Suprapubic skin (tissue), 4 donors: Measurements from ENCODE around the gene BIVM. TPM values are rescaled to one million over a fixed set of nuclear protein-coding genes. Genes with fewer than 3 reads are reported as not detected.

Experiments
- DNase-seq, 2 donors: peaks; one replicate each; pipeline ENCODE4 v3.0.0-alpha.2; 2019; ENCODE audit warnings: low spot score in 2 of 2
- H3K27ac ChIP-seq: fragments of 200-600 bp; sonication (generic); one replicate; pipeline ENCODE4 v1.5.1; 2019
- H3K27me3 ChIP-seq: fragments of 200-600 bp; sonication (generic); one replicate; pipeline ENCODE4 v1.5.1; 2019
- H3K36me3 ChIP-seq: fragments of 200-600 bp; sonication (generic); one replicate; pipeline ENCODE4 v1.5.1; 2019
- H3K4me1 ChIP-seq: fragments of 200-600 bp; sonication (generic); one replicate; pipeline ENCODE4 v1.5.1; 2019
- H3K4me3 ChIP-seq: fragments of 200-600 bp; sonication (generic); one replicate; pipeline ENCODE4 v1.5.1; 2019; ENCODE audit warnings: mild to moderate bottlenecking
- H3K9me3 ChIP-seq: fragments of 200-600 bp; sonication (generic); one replicate; pipeline ENCODE4 v1.5.1; 2019
- EP300 ChIP-seq: sonication (generic); formaldehyde crosslinking; IDR thresholded peaks from one replicate; pipeline ENCODE4 v1.6.1; 2017; ENCODE audit warnings: antibody characterized with exemption
- POLR2A ChIP-seq, 2 donors: fragments of 450-650 bp; IDR thresholded peaks; one replicate each; pipeline ENCODE4 v1.6.1; 2017; ENCODE audit warnings: antibody characterized with exemption in 2 of 2, mild to moderate bottlenecking in 2 of 2, moderate library complexity in 2 of 2
- POLR2AphosphoS5 ChIP-seq, 3 donors: sonication (generic); formaldehyde crosslinking; IDR thresholded peaks; one replicate each; pipeline ENCODE4 v1.6.1; 2017; ENCODE audit warnings: antibody characterized with exemption in 3 of 3
- WGBS: methylation state at CpG from one replicate; pipeline ENCODE4 v1.1.5; 2018; 5-methylcytosine and 5-hydroxymethylcytosine counted together
- total RNA-seq, 4 donors: library from RNA; depleted of rRNA; stranded (reverse); fragments of >200 nt; gene quantifications; one replicate each; pipeline ENCODE4 v1.1.0, GENCODE V29; 2016
- TF ChIP-seq, protein P1 (sequence below), 2 donors: fragments of 200-600 bp in 1 of 2; fragments of 450-650 bp in 1 of 2; sonication (generic) in 1 of 2; IDR thresholded peaks; one replicate each; pipeline ENCODE4 v1.5.1; 2016 to 2019; ENCODE audit warnings: antibody characterized with exemption in 2 of 2, mild to moderate bottlenecking in 1 of 2, moderate library complexity in 1 of 2

Gene BIVM
- total RNA-seq, 4 donors from 2014 or later = 3.3 to 21.1 (median 7.3) TPM

DNA sequence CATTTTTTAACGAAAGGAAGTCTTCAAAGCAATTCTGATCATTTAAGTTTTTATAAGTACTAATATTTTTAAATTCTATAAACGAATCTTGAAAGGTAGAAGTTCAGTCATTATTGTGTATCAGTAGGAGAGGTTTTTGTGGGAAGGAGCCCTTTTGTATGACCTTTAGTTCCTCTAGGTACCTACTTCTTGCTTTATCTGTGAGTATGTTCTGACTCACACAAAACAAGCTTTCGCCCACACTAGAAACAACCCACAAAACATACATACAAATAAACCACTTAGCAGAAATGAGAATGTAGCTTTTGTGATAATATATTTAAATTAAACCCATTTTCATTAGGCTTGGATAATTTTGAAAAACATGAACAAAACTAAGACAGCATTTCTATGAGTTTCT lies 74.7 kb downstream of the BIVM start:
- DNase-seq = no peak
- Histone ChIP-seq H3K27me3 (no peaks in the 10 kb centered on the region), H3K36me3 (peaks cover 65% of the 10 kb centered on the region), H3K27ac (no peak overlapping the region), H3K4me1 (peaks cover 5% of the 10 kb centered on the region), H3K9me3 (no peaks in the 10 kb centered on the region), H3K4me3 (no peak overlapping the region)
- WGBS = 55% methylated on average over 3 of the region's 3 CpGs
- TF ChIP-seq POLR2A (IDR thresholded peaks at IDR 0.05) = no peak

DNA sequence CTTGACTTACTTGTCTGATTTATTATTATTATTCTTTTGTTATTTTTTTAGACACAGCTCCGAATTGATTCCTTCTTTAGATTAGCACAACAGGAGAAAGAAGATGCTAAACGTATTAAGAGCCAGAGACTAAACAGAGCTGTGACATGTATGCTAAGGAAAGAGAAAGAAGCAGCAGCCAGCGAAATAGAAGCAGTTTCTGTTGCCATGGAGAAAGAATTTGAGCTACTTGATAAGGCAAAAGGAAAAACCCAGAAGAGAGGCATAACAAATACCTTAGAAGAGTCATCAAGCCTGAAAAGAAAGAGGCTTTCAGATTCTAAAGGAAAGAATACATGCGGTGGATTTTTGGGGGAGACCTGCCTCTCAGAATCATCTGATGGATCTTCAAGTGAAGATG lies 76.3 kb downstream of the BIVM start:
- 87% methylated on average over 4 of the region's 4 CpGs for WGBS
- H3K9me3 ChIP-seq = no peaks in the 10 kb centered on the region
- H3K4me1 ChIP-seq = peaks cover 4% of the 10 kb centered on the region
- H3K4me3 ChIP-seq = no peak overlapping the region
- peaks cover 59% of the 10 kb centered on the region for H3K36me3 ChIP-seq
- no peaks in the 10 kb centered on the region for H3K27me3 ChIP-seq
- DNase-seq = no peak
- no peak for TF ChIP-seq POLR2A (IDR thresholded peaks at IDR 0.05)
- TF ChIP-seq EP300 = no peak
- TF ChIP-seq POLR2AphosphoS5 (IDR thresholded peaks at IDR 0.05) = no peak
- TF ChIP-seq, protein P1, sequence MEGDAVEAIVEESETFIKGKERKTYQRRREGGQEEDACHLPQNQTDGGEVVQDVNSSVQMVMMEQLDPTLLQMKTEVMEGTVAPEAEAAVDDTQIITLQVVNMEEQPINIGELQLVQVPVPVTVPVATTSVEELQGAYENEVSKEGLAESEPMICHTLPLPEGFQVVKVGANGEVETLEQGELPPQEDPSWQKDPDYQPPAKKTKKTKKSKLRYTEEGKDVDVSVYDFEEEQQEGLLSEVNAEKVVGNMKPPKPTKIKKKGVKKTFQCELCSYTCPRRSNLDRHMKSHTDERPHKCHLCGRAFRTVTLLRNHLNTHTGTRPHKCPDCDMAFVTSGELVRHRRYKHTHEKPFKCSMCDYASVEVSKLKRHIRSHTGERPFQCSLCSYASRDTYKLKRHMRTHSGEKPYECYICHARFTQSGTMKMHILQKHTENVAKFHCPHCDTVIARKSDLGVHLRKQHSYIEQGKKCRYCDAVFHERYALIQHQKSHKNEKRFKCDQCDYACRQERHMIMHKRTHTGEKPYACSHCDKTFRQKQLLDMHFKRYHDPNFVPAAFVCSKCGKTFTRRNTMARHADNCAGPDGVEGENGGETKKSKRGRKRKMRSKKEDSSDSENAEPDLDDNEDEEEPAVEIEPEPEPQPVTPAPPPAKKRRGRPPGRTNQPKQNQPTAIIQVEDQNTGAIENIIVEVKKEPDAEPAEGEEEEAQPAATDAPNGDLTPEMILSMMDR (IDR thresholded peaks at IDR 0.05) = no peak
- no peak overlapping the region for H3K27ac ChIP-seq

DNA sequence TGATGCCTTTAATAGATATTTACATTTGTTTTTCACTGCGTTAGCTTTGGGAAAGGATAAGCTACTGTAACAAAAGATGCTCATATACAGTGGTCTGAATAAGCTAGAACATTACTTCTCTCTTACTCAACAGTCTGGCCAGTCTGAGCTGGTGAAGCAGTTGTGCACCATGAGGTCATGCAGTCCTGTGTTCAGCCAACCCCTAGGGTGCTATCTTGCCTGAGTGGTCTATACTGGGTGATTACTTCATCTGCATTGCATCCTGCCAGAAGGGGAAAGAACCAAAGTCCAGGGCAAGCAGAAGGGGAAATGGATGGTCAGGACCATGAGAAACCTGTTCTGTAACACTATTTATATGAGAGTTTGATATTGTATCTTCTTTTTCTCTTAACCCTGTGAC lies 78.4 kb downstream of the BIVM start:
- 88% methylated on average over 1 of the region's 1 CpG for WGBS
- H3K27ac ChIP-seq = no peak overlapping the region
- peaks cover 51% of the 10 kb centered on the region for H3K36me3 ChIP-seq
- no peaks in the 10 kb centered on the region for H3K27me3 ChIP-seq
- H3K4me1 ChIP-seq = no peaks in the 10 kb centered on the region
- TF ChIP-seq, protein P1 (IDR thresholded peaks at IDR 0.05) = no peak
- TF ChIP-seq POLR2A (IDR thresholded peaks at IDR 0.05) (no peak), POLR2AphosphoS5 (IDR thresholded peaks at IDR 0.05) (no peak), EP300 (no peak)
- H3K4me3 ChIP-seq = no peak overlapping the region
- H3K9me3 ChIP-seq = no peaks in the 10 kb centered on the region
- DNase-seq = no peak

DNA sequence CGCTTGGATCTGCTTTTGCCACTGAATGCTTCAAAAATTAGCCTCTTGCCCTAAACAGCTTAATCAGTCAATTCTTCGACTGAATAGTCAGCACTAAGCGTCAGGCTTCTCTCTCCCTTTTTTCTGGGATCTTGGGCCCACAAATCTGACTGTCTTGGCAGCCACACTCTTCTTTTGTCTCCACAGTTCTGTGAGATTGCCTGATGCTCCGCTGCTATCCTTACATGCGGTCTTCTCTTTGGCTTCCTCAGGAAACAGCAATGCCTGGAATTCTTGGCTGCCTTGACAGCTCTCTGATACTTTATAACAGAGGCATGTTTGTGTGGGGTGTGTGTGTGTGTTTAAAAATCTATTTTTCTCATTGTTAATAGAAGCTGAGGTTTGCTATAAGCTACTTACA lies 79.6 kb downstream of the BIVM start:
- DNase-seq = no peak
- Histone ChIP-seq H3K27ac (no peak overlapping the region), H3K9me3 (no peaks in the 10 kb centered on the region), H3K27me3 (no peaks in the 10 kb centered on the region), H3K36me3 (peaks cover 40% of the 10 kb centered on the region), H3K4me3 (no peak overlapping the region), H3K4me1 (no peaks in the 10 kb centered on the region)
- 69% methylated on average over 5 of the region's 5 CpGs for WGBS
- no peak for TF ChIP-seq POLR2AphosphoS5 (IDR thresholded peaks at IDR 0.05)
- TF ChIP-seq EP300 = no peak
- TF ChIP-seq POLR2A (IDR thresholded peaks at IDR 0.05) = no peak
- TF ChIP-seq, protein P1 (IDR thresholded peaks at IDR 0.05) = no peak

DNA sequence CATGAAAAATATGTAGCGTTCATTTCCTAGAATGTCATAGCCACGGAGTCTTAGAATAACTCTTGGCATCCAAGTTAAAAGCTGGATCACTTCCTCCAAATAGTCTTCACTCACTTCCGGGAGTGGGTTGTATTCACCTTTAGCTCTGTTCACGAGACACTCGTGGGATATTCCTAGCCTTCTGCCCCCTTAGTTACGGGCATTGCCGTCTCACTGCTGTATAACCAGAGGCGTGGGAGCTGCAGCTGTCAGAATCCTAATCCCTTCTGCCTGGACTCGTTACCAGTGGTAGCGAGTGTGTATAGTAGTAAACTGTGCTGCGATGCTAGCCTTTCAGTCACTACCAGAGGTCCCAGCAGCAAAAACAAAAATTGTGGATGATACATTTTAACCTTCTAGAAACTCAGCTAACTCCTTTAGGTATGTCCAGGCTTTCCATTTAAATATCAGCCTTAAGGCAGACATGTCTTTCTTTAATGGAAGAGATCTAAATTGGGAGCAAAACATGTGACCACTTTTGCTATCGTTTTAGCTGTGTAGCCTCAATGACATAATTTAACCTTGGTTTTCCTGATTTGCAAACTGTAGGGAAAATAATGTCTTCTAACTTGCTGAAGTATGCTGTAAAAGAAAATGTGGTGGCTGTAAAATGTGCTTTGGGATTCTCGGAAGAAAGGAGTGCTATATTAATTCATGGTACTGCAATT lies 81.0 kb downstream of the BIVM start:
- TF ChIP-seq POLR2A (IDR thresholded peaks at IDR 0.05) (no peak), POLR2AphosphoS5 (IDR thresholded peaks at IDR 0.05) (no peak), EP300 (no peak)
- TF ChIP-seq, protein P1 (IDR thresholded peaks at IDR 0.05) = no peak
- Histone ChIP-seq H3K4me3 (no peak overlapping the region), H3K27me3 (no peaks in the 10 kb centered on the region), H3K27ac (no peak overlapping the region), H3K4me1 (no peaks in the 10 kb centered on the region), H3K9me3 (no peaks in the 10 kb centered on the region), H3K36me3 (peaks cover 25% of the 10 kb centered on the region)
- DNase-seq = no peak
- 90% methylated on average over 13 of the region's 13 CpGs for WGBS
